Measurements from ENCODE around the gene OR1D2.

DNA sequence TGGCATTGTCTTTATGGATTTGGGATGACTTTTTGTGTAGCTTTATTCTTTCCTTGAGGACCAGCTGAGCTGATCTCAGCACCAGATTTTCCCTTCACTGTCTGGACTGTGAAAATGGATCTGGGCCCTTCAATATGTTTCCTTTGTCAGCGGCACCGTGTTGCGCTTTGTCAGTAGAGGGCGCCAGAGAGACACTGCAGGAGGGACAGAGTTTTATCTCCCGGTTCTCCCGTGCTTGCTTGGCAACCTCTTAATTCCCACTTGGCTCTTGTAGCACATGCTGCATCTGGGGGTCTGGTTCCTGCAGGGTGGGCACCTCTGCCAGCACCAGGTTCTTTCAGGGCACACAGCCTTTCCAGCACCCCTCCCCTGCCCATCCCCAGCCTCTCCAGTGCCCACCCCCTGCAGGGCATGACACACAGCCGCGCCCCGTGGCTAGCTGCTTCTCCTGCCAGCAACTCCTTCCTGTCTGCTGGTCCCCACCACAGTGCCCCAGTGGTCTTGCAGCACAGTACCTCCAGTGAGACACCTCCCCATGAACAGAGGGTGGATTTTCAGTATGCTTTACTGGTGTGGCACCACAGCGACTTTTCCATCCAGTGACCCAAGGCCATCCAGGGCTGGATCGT is 60.4 kb downstream of the OR1D2 start:
- TF ChIP-seq POLR2A (IDR thresholded peaks at IDR 0.05), result no peak
- TF ChIP-seq, protein P1, sequence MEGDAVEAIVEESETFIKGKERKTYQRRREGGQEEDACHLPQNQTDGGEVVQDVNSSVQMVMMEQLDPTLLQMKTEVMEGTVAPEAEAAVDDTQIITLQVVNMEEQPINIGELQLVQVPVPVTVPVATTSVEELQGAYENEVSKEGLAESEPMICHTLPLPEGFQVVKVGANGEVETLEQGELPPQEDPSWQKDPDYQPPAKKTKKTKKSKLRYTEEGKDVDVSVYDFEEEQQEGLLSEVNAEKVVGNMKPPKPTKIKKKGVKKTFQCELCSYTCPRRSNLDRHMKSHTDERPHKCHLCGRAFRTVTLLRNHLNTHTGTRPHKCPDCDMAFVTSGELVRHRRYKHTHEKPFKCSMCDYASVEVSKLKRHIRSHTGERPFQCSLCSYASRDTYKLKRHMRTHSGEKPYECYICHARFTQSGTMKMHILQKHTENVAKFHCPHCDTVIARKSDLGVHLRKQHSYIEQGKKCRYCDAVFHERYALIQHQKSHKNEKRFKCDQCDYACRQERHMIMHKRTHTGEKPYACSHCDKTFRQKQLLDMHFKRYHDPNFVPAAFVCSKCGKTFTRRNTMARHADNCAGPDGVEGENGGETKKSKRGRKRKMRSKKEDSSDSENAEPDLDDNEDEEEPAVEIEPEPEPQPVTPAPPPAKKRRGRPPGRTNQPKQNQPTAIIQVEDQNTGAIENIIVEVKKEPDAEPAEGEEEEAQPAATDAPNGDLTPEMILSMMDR (IDR thresholded peaks at IDR 0.05), result no peak
